Measurements from ENCODE around the gene HEXB.

- TF ChIP-seq CTCF (IDR thresholded peaks at IDR 0.05), result no peak
- TF ChIP-seq POLR2AphosphoS5 (IDR thresholded peaks at IDR 0.05; ENCODE audit: low read depth, low read length), result no peak
- TF ChIP-seq REST (IDR thresholded peaks at IDR 0.05; ENCODE audit: insufficient read depth in 1 of 2, low read depth in 2 of 2, low read length in 1 of 2), result no peak
- no peak for TF ChIP-seq SIN3A (IDR thresholded peaks at IDR 0.05; ENCODE audit: borderline replicate concordance, insufficient read depth, low read depth, low read length)
- no peak for TF ChIP-seq TCF7L2 (IDR thresholded peaks at IDR 0.05; ENCODE audit: low read depth, low read length)
Observed at GRCh38 chr5:74642543-74642863, 42.5 kb upstream of the HEXB start.

All from Panc1 (cell line).